SK-N-SH treated with all-trans-retinoic acid at 6 μM for 48 hours (cell line): ENCODE data around the gene ERP27.

Source experiments
- ARNTL ChIP-seq: fragments of 450-650 bp; formaldehyde crosslinking; IDR thresholded peaks from 2 replicates; pipeline ENCODE4 v1.5.0; 2020; ENCODE audit warnings: low read depth, mild to moderate bottlenecking, moderate library complexity, borderline replicate concordance
- ESRRG ChIP-seq: fragments of 250-450 bp; sonication (Bioruptor Pico); IDR thresholded peaks from 2 replicates; pipeline ENCODE4 v1.6.1; 2021; ENCODE audit warnings: mild to moderate bottlenecking
- ISL1 ChIP-seq: fragments of 250-450 bp; sonication (Bioruptor Pico); IDR thresholded peaks from 2 replicates; pipeline ENCODE4 v2.1.2; 2022; ENCODE audit warnings: mild to moderate bottlenecking, moderate library complexity
- PATZ1 ChIP-seq: fragments of 250-450 bp; sonication (Bioruptor Pico); IDR thresholded peaks from 2 replicates; pipeline ENCODE4 v1.8.0; 2020; ENCODE audit warnings: mild to moderate bottlenecking, moderate library complexity, borderline replicate concordance
- PPARA ChIP-seq: fragments of 250-450 bp; sonication (Bioruptor Pico); IDR thresholded peaks from 2 replicates; pipeline ENCODE4 v1.5.0; 2020; ENCODE audit warnings: mild to moderate bottlenecking, borderline replicate concordance
- RARB ChIP-seq: fragments of 250-450 bp; sonication (Bioruptor Pico); IDR thresholded peaks from 2 replicates; pipeline ENCODE4 v1.8.0; 2021; ENCODE audit warnings: mild to moderate bottlenecking, moderate library complexity
- TCF4 ChIP-seq: fragments of 250-450 bp; sonication (Bioruptor Pico); IDR thresholded peaks from 2 replicates; pipeline ENCODE4 v1.8.0; 2021; ENCODE audit warnings: mild to moderate bottlenecking, moderate library complexity, borderline replicate concordance
- ZC3H10 ChIP-seq: fragments of 250-450 bp; sonication (Bioruptor Pico); IDR thresholded peaks from 2 replicates; pipeline ENCODE4 v1.5.1; 2021; ENCODE audit warnings: mild to moderate bottlenecking, moderate library complexity
- ZFP3 ChIP-seq: fragments of 250-450 bp; sonication (Bioruptor Pico); IDR thresholded peaks from 2 replicates; pipeline ENCODE4 v1.5.0; 2020; ENCODE audit warnings: mild to moderate bottlenecking, moderate library complexity
- ZFP30 ChIP-seq: fragments of 450-650 bp; formaldehyde crosslinking; IDR thresholded peaks from 2 replicates; pipeline ENCODE4 v1.5.0; 2022; ENCODE audit warnings: mild to moderate bottlenecking, moderate library complexity

- TF ChIP-seq RARB = no peak
- no peak for TF ChIP-seq TCF4
- TF ChIP-seq ISL1 (CRISPR knock-in tag) = no peak
- no peak for TF ChIP-seq ZFP30
- TF ChIP-seq PPARA = no peak
- TF ChIP-seq ESRRG (CRISPR knock-in tag) = no peak
- no peak for TF ChIP-seq PATZ1 (CRISPR knock-in tag)
- no peak for TF ChIP-seq ARNTL
- TF ChIP-seq ZFP3 (CRISPR knock-in tag) = no peak
- TF ChIP-seq ZC3H10 (CRISPR knock-in tag) = no peak
Measured at GRCh38 chr12:14903386-14904098, 34.8 kb downstream of the ERP27 start.
